Body of pancreas (tissue), 4 donors: ENCODE results near the gene ARID1B. TPM values are rescaled to one million over a fixed set of nuclear protein-coding genes. Genes with fewer than 3 reads are reported as not detected.

Source experiments
- ATAC-seq: fragments of 150-250 bp; one replicate; pipeline ENCODE4 v1.9.1; 2016
- DNase-seq, 4 donors: peaks; one replicate each; pipeline ENCODE4 v3.0.0-alpha.2; 2019
- H3K27ac ChIP-seq, 4 donors: fragments of 200-600 bp; sonication (generic); 1 replicate in 3 of 4; 2 replicates in 1 of 4; pipeline versions ENCODE4 v1.5.1 to v1.6.1; 2016 to 2019; ENCODE audit warnings: mild to moderate bottlenecking in 1 of 4, mixed read lengths in 1 of 4, moderate library complexity in 1 of 4
- H3K27me3 ChIP-seq, 2 donors: fragments of 200-600 bp; sonication (generic); one replicate each; pipeline ENCODE4 v1.6.0; 2016; ENCODE audit warnings: mild to moderate bottlenecking in 1 of 2
- H3K36me3 ChIP-seq, 2 donors: fragments of 200-600 bp; sonication (generic); replicated peaks in 1 of 2; 2 replicates each; pipeline ENCODE4 v1.5.1; 2016; ENCODE audit warnings: low read depth in 2 of 2; ENCODE audit not compliant: insufficient read depth in 1 of 2
- H3K4me1 ChIP-seq: fragments of 200-600 bp; sonication (generic); one replicate; pipeline ENCODE4 v1.6.0; 2016
- H3K4me3 ChIP-seq, 2 donors: fragments of 200-600 bp; sonication (generic); 1 replicate in 1 of 2; 2 replicates in 1 of 2; pipeline ENCODE4 v1.5.1; 2016 to 2019
- H3K9me3 ChIP-seq, 3 donors: fragments of 200-600 bp; sonication (generic); 1 replicate in 2 of 3; 2 replicates in 1 of 3; pipeline ENCODE4 v1.5.1; 2016
- POLR2A ChIP-seq, 3 donors: fragments of 450-650 bp; IDR thresholded peaks; one replicate each; pipeline ENCODE4 v1.6.1; 2016; ENCODE audit warnings: antibody characterized with exemption in 3 of 3, mild to moderate bottlenecking in 2 of 3
- WGBS, 2 donors: methylation state at CpG; one replicate each; pipeline ENCODE4 v1.1.5; 2017; 5-methylcytosine and 5-hydroxymethylcytosine counted together
- intact Hi-C: fragments of 100-400 bp; cut with DNase I; formaldehyde crosslinking; loops from one replicate; pipeline ENCODE4 v1.15.1; 2023
- total RNA-seq, 2 donors: library from RNA; depleted of rRNA; stranded (reverse); fragments of >200 nt; gene quantifications; one replicate each; pipeline ENCODE4 v1.1.0, GENCODE V29; 2016
- TF ChIP-seq, protein P1 (sequence below), 7 experiments: fragments of 450-650 bp in 4 of 7; fragments of 200-600 bp in 3 of 7; sonication (generic) in 3 of 7; IDR thresholded peaks; one replicate each; pipeline ENCODE4 v1.5.1; 2016 to 2019; ENCODE audit warnings: antibody characterized with exemption in 7 of 7

Gene ARID1B
- total RNA-seq, 2 donors from 2014 or later = 71.5 to 85.1 TPM

DNA sequence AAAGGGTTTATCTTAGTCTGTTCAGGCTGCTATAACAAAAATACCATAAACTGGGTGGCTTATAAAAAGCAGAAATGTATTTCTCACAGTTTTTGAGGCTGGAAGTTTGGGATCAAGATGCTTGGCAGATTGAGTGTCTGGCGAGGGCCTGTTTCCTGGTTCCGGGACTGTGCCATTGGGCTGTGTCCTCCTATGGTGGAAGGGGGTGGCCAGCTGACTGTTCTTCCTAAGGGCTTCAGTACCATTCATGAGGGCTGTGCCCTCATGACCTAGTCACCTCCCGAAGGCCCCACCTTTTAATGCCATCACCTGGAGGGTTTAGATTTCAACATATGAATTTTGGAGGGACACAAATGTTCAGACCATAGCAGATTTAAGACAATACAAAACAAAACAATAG lies 91.2 kb downstream of the ARID1B start:
- TF ChIP-seq, protein P1, sequence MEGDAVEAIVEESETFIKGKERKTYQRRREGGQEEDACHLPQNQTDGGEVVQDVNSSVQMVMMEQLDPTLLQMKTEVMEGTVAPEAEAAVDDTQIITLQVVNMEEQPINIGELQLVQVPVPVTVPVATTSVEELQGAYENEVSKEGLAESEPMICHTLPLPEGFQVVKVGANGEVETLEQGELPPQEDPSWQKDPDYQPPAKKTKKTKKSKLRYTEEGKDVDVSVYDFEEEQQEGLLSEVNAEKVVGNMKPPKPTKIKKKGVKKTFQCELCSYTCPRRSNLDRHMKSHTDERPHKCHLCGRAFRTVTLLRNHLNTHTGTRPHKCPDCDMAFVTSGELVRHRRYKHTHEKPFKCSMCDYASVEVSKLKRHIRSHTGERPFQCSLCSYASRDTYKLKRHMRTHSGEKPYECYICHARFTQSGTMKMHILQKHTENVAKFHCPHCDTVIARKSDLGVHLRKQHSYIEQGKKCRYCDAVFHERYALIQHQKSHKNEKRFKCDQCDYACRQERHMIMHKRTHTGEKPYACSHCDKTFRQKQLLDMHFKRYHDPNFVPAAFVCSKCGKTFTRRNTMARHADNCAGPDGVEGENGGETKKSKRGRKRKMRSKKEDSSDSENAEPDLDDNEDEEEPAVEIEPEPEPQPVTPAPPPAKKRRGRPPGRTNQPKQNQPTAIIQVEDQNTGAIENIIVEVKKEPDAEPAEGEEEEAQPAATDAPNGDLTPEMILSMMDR (IDR thresholded peaks at IDR 0.05) = no peak
- TF ChIP-seq POLR2A (IDR thresholded peaks at IDR 0.05) = no peak
- Histone ChIP-seq H3K27ac (no peak overlapping the region), H3K4me1 (peaks cover 18% of the 10 kb centered on the region), H3K9me3 (no peaks in the 10 kb centered on the region), H3K27me3 (no peaks in the 10 kb centered on the region), H3K4me3 (no peak overlapping the region), H3K36me3 (no peaks in the 10 kb centered on the region)
- intact Hi-C loops = no loop called here
- no peak for ATAC-seq
- WGBS, 2 donors = 87 to 98% methylated on average over 3 of the region's 3 CpGs
- no peak for DNase-seq

DNA sequence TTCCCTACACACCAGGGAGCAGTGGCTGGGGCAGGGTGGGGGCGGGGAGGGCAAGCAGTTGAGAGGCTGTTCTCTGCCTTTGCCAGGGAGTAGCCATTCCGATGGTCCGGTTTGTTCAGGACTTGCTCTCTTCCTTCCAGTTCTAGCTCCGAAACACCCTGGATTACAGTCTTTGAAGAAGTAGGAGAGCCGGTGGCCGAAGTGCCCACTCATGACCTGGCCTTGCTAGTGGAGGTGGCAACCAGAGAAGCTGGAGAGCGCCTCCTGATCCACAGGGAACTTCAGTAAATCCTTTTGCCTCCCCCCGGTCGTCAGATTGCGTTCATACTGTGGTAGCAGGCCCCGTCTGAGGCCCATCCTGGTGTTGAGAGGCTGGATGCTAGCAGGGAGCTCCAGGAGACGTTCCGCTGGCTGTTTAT lies 92.8 kb downstream of the ARID1B start:
- TF ChIP-seq, protein P1 (IDR thresholded peaks at IDR 0.05) = no peak
- TF ChIP-seq POLR2A (IDR thresholded peaks at IDR 0.05) = no peak
- no peaks in the 10 kb centered on the region for H3K36me3 ChIP-seq
- H3K4me3 ChIP-seq = no peak overlapping the region
- H3K9me3 ChIP-seq = no peaks in the 10 kb centered on the region
- peaks cover 18% of the 10 kb centered on the region for H3K4me1 ChIP-seq
- ATAC-seq (no peak), DNase-seq (no peak)
- intact Hi-C loops = no loop called here
- no peak overlapping the region for H3K27ac ChIP-seq
- H3K27me3 ChIP-seq = no peaks in the 10 kb centered on the region
- 80 to 88% methylated on average over 11 to 13 of the region's 13 CpGs for WGBS, 2 donors

DNA sequence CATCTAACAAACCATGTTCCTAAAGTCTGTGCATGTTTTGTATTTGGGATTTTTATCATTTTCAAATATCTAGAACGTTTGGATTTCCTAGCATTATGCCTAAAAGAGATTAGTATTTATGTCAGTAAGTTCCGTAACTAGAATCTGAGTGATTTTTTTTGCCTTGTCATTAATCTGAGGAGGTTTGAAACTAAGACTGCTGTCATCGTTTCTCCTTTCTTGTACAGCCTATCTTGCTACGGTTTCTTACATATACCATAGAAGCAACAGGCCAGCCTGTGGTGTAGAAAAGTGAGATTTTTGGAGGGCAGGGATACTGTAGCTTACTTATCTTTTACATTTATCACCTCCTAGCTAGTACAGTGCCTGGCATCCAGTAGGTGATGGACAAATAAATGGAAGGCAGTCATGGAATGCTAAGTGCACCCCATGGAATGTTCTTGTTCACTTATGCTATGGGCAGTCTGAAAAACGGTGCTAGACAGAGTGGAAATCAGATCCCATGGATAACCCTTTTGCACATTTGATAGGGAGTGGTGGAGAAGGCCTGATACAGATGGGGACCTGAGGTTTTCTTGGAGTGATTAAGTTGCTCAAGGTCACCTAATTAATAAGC lies 93.9 kb downstream of the ARID1B start:
- ATAC-seq = no peak
- no peak for TF ChIP-seq POLR2A (IDR thresholded peaks at IDR 0.05)
- TF ChIP-seq, protein P1 (IDR thresholded peaks at IDR 0.05) = no peak
- Histone ChIP-seq H3K27ac (no peak overlapping the region), H3K27me3 (no peaks in the 10 kb centered on the region), H3K9me3 (no peaks in the 10 kb centered on the region), H3K36me3 (no peaks in the 10 kb centered on the region), H3K4me1 (peaks cover 16% of the 10 kb centered on the region), H3K4me3 (no peak overlapping the region)
- WGBS, 2 donors = 61 to 69% methylated on average over 5 of the region's 5 CpGs
- DNase-seq = no peak
- intact Hi-C loops = no loop called here

DNA sequence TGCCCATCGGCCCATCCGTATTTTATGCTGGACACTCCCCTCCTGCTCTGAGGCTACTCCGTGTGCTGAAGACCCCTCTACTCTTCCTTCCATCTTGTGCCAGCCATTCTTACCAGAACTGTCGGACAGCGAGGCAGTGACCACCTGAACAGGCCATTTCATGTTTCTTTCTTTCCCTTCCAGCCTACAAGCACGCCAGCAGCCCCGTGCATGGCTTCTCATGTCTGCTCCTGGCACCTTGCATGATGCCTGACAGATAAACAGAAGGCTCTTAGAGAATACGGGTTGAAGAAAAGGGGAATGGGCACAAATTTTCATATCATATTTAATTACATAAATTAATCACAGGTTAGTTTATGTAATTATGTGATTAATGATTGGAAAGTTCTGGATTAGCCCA lies 95.7 kb downstream of the ARID1B start:
- H3K27ac ChIP-seq = no peak overlapping the region
- no peaks in the 10 kb centered on the region for H3K27me3 ChIP-seq
- no peaks in the 10 kb centered on the region for H3K36me3 ChIP-seq
- intact Hi-C loops = no loop called here
- H3K9me3 ChIP-seq = no peaks in the 10 kb centered on the region
- TF ChIP-seq, protein P1 (IDR thresholded peaks at IDR 0.05) = no peak
- no peak for TF ChIP-seq POLR2A (IDR thresholded peaks at IDR 0.05)
- H3K4me3 ChIP-seq = no peak overlapping the region
- WGBS, 2 donors = 87 to 92% methylated on average over 8 of the region's 8 CpGs
- ATAC-seq = no peak
- no peak for DNase-seq
- H3K4me1 ChIP-seq = peaks cover 32% of the 10 kb centered on the region
